Posterior vena cava (tissue), 2 donors: ENCODE data around the gene NKPD1. TPM values are rescaled to one million over a fixed set of nuclear protein-coding genes. Genes with fewer than 3 reads are reported as not detected.

ENCODE experiments used
- total RNA-seq, 2 donors: library from RNA; stranded (reverse); fragmentation: NEBNext Ultra II Directional; extraction: Animal tissue kit (Norgen Biotek cat#: 25700); gene quantifications; one replicate each; pipeline ENCODE4 v1.2.1, GENCODE V29; 2021
- donor health status: DM: yes; HTN: yes; CAD: no.
- donor health status: DM: yes; HTN: yes; CAD: no.

Gene NKPD1
- total RNA-seq, 2 donors from 2014 or later = not detected

Other genes with a start within 250 kb of the NKPD1 start
- gene APOC1, start 246.4 kb downstream of the NKPD1 start, total RNA-seq = 1 to 10 TPM; 3.0 to 4.3 TPM
- gene APOC4, start 218.7 kb downstream of the NKPD1 start, total RNA-seq = not detected
- gene APOC2, start 214.9 kb downstream of the NKPD1 start, total RNA-seq = not detected
- 10 to 100 TPM; 69.9 to 78.5 TPM for gene CLPTM1, start 205.6 kb downstream of the NKPD1 start, total RNA-seq
- gene RELB, start 159.5 kb downstream of the NKPD1 start, total RNA-seq = 10 to 100 TPM; 14.3 to 22.7 TPM
- gene CLASRP, start 121.9 kb downstream of the NKPD1 start, total RNA-seq = 10 to 100 TPM; 48.6 to 58.5 TPM
- under 1 TPM; 0.42 to 0.48 TPM for gene ZNF296, start 84.5 kb downstream of the NKPD1 start, total RNA-seq
- gene GEMIN7, start 81.7 kb downstream of the NKPD1 start, total RNA-seq = 10 to 100 TPM; 11.2 to 14.7 TPM
- 10 to 100 TPM; 15.2 to 16.2 TPM for gene PPP1R37, start 67.8 kb downstream of the NKPD1 start, total RNA-seq
- 1 to 10 TPM; 6.5 to 7.7 TPM for gene TRAPPC6A, start 17.3 kb upstream of the NKPD1 start, total RNA-seq
- gene BLOC1S3, start 17.8 kb upstream of the NKPD1 start, total RNA-seq = 10 to 100 TPM in 1 of 2 donors, 1 to 10 TPM in 1; 8.7 to 11.2 TPM
- gene EXOC3L2, start 84.4 kb upstream of the NKPD1 start, total RNA-seq = 1 to 10 TPM; 2.9 to 3.6 TPM
- 10 to 100 TPM; 26.7 to 31.5 TPM for gene MARK4, start 90.3 kb upstream of the NKPD1 start, total RNA-seq
- gene CKM, start 161.9 kb upstream of the NKPD1 start, total RNA-seq = under 1 TPM in 1 of 2 donors, not detected in 1; 0.14 TPM
- gene KLC3, start 179.8 kb upstream of the NKPD1 start, total RNA-seq = under 1 TPM in 1 of 2 donors, not detected in 1; 0.37 TPM
- gene ERCC2, start 209.6 kb upstream of the NKPD1 start, total RNA-seq = 10 to 100 TPM; 13.6 to 14.1 TPM
- gene PPP1R13L, start 244.1 kb upstream of the NKPD1 start, total RNA-seq = 10 to 100 TPM; 20.1 to 31.2 TPM
- gene POLR1G, start 245.7 kb upstream of the NKPD1 start, total RNA-seq = 1 to 10 TPM; 4.2 to 4.8 TPM